ENCODE measurements around the gene CACNB2. TPM values are rescaled to one million over a fixed set of nuclear protein-coding genes. Genes with fewer than 3 reads are reported as not detected.

Gene CACNB2
- total and polyA plus RNA-seq, 10 of the 15 experiments (the other 5 are each of a cell fraction or from before 2014, with no cell fraction given) = 0.62 to 8.1 (median 1.2) TPM

- TF ChIP-seq SKIL (IDR thresholded peaks at IDR 0.05; ENCODE audit: low read depth, poor library complexity, severe bottlenecking) (no peak), MYB (IDR thresholded peaks at IDR 0.05; ENCODE audit: borderline replicate concordance, low read depth, low read length) (no peak), ZBED1 (IDR thresholded peaks at IDR 0.05; ENCODE audit: borderline replicate concordance) (no peak), HSF1 (IDR thresholded peaks at IDR 0.05; ENCODE audit: low read depth, low read length) (no peak), ZNF207 (IDR thresholded peaks at IDR 0.05; ENCODE audit: borderline replicate concordance) (no peak), CEBPZ (IDR thresholded peaks at IDR 0.05; ENCODE audit: low read depth, low read length) (no peak)
Observed at GRCh38 chr10:18367840-18368239, 227.6 kb downstream of the CACNB2 start (continued).

All from GM12878 (cell line).